Measurements from ENCODE around the gene PCDH15. TPM values are rescaled to one million over a fixed set of nuclear protein-coding genes. Genes with fewer than 3 reads are reported as not detected.

PCDH15 gene
- total and polyA plus RNA-seq, 2 of the 4 experiments (the other 2 are of a cell fraction), result not detected

- H3K79me1 ChIP-seq (ENCODE audit: low read depth in 1 of 2, low read length in 2 of 2), result no peaks in the 10 kb centered on the region
- ChIA-PET CTCF (no interaction called here), POLR2A (ENCODE audit: unreplicated experiment) (no interaction called here)
- no peak overlapping the region for H2AK9ac ChIP-seq (replicated peaks; ENCODE audit: low read depth, low read length, poor library complexity)
- no peak overlapping the region for H3K4ac ChIP-seq (ENCODE audit: low read depth, low read length)
- in situ Hi-C loops (cut with MboI; ENCODE audit: low sequenced_read_pairs), result no loop called here
- H3K18ac ChIP-seq (ENCODE audit: low read depth, low read length), result no peak overlapping the region
- no CpG with 5 or more reads among the region's 5 CpGs for WGBS, 2 experiments (ENCODE audit: extremely low coverage in 2 of 2, insufficient read length in 1 of 2)
- no peak overlapping the region for H2AK5ac ChIP-seq (ENCODE audit: low read depth, low read length)
- BruUV-seq (replicated peaks), result no TSS peak
- H4K20me1 ChIP-seq (ENCODE audit: insufficient read depth, low read length), result no peaks in the 10 kb centered on the region
- H3K4me3 ChIP-seq (ENCODE audit: insufficient read depth, low read depth, low read length), result no peak overlapping the region
- H3K23ac ChIP-seq (ENCODE audit: low read depth, low read length), result no peak overlapping the region
- H4K91ac ChIP-seq (ENCODE audit: insufficient read depth, low read depth, low read length), result no peak overlapping the region
- H3K27me3 ChIP-seq (ENCODE audit: control insufficient read depth, insufficient read depth, low read length), result no peaks in the 10 kb centered on the region
- no peak for ATAC-seq (ENCODE audit: low read depth)
- no peak overlapping the region for H2BK120ac ChIP-seq (ENCODE audit: low read depth, low read length)
- no peak overlapping the region for H2BK15ac ChIP-seq (ENCODE audit: low read depth, low read length)
- no peak overlapping the region for H3K56ac ChIP-seq (ENCODE audit: extremely low read depth, insufficient read depth, low read length)
- no peak overlapping the region for H3K9ac ChIP-seq (ENCODE audit: low read depth, low read length)
- H3K27ac ChIP-seq (ENCODE audit: insufficient read depth, low read length), result no peak overlapping the region
- DNase-seq, result no peak
- no peak overlapping the region for H2BK20ac ChIP-seq (ENCODE audit: low read depth, low read length)
- H2BK5ac ChIP-seq (ENCODE audit: low read depth, low read length, poor library complexity, severe bottlenecking), result no peak overlapping the region
- no peak for TF ChIP-seq POLR2A (IDR thresholded peaks at IDR 0.05; ENCODE audit: low read depth, low read length)
- H4K5ac ChIP-seq (ENCODE audit: low read depth, low read length), result no peak overlapping the region
- peaks cover 2% of the 10 kb centered on the region; the same call in 1 of the 2 replicates for H3K9me3 ChIP-seq (ENCODE audit: control insufficient read depth, insufficient read depth, low read length)
- no peaks in the 10 kb centered on the region for H3K9me1 ChIP-seq (ENCODE audit: insufficient read depth, low read length)
- H3K4me1 ChIP-seq (ENCODE audit: control insufficient read depth, insufficient read depth, low read length), result no peaks in the 10 kb centered on the region
- intact Hi-C loops (cut with micrococcal nuclease), result no loop called here
- no peaks in the 10 kb centered on the region for H3K36me3 ChIP-seq (ENCODE audit: control insufficient read depth, insufficient read depth, low read length)
- no peak overlapping the region for H3K4me2 ChIP-seq (ENCODE audit: low read depth, low read length)
- dilution Hi-C loops (cut with HindIII; ENCODE audit: low sequenced_read_pairs, unreplicated experiment), result no loop called here
- H3K14ac ChIP-seq (replicated peaks; ENCODE audit: low read depth, low read length), result no peak overlapping the region
- no peak overlapping the region for H4K8ac ChIP-seq (ENCODE audit: low read depth in 2 of 2, low read length in 2 of 2)
- no peak overlapping the region for H2AFZ ChIP-seq (replicated peaks; ENCODE audit: low read length, poor library complexity)
These were observed 891.2 kb downstream of the PCDH15 start for GRCh38 chr10:53909791-53910190.

All from IMR-90 (cell line).